K562 (cell line): ENCODE results near the gene IGF2R. TPM values are rescaled to one million over a fixed set of nuclear protein-coding genes. Genes with fewer than 3 reads are reported as not detected.

Experiments
- CBX3 ChIP-seq, 2 experiments: IDR thresholded peaks; 1 replicate in 1 of 2; 2 replicates in 1 of 2; pipeline ENCODE4 v1.6.1; 2012; ENCODE audit warnings: inconsistent platforms in 2 of 2, low read length in 2 of 2, borderline replicate concordance in 1 of 2, control low read depth in 1 of 2
- HDAC1 ChIP-seq, 2 experiments: fragments of 450-650 bp; IDR thresholded peaks; 2 replicates each; pipeline ENCODE4 v1.6.1; 2016 to 2017; ENCODE audit warnings: inconsistent platforms in 1 of 2, mild to moderate bottlenecking in 1 of 2, moderate library complexity in 1 of 2
- TEAD1 ChIP-seq, 2 experiments: fragments of 450-650 bp in 1 of 2; sonication (generic) in 1 of 2; formaldehyde crosslinking; IDR thresholded peaks; 2 replicates each; pipeline versions ENCODE4 v1.4.0 to v1.8.0; 2020 to 2022; ENCODE audit warnings: mild to moderate bottlenecking in 2 of 2, missing genetic modification reagents in 1 of 2
- TEAD2 ChIP-seq: fragments of 450-650 bp; IDR thresholded peaks from 2 replicates; pipeline ENCODE4 v1.6.1; 2016; ENCODE audit warnings: missing genetic modification characterization, control low read depth, missing compliant biosample characterization
- ZNF212 ChIP-seq: fragments of 450-650 bp; formaldehyde crosslinking; IDR thresholded peaks from 2 replicates; pipeline ENCODE4 v1.4.0; 2020; ENCODE audit warnings: mild to moderate bottlenecking
- ZNF785 ChIP-seq: fragments of 250-450 bp; sonication (Bioruptor Pico); IDR thresholded peaks from 2 replicates; pipeline ENCODE4 v1.4.0; 2020; ENCODE audit warnings: mild to moderate bottlenecking
- polyA plus RNA-seq, 8 experiments: library from polyadenylated mRNA; depleted of rRNA in 4 of 8; stranded (reverse) in 5 of 8; unstranded in 3 of 8; fragments of >200 nt; fragmentation: Nextera tagmentation in 2 of 8; fragmentation: Illumina TruSeq in 1 of 8; extraction: Ambion mirVana in 2 of 8; extraction: Trizol in 1 of 8; gene quantifications; 2 replicates each; pipeline versions ENCODE4 v1.2.1 to v1.2.3, GENCODE V29; 2011 to 2014; ENCODE audit warnings: inconsistent platforms in 1 of 8, missing spikeins in 1 of 8
- total RNA-seq, 7 experiments: library from RNA; depleted of rRNA in 6 of 7; stranded (reverse); fragments of >200 nt in 6 of 7; fragmentation: Illumina TruSeq in 2 of 7; extraction: Trizol in 2 of 7; gene quantifications; 2 replicates each; pipeline versions ENCODE4 v1.2.1 to v1.2.3, GENCODE V29; 2011 to 2021; ENCODE audit warnings: low replicate concordance in 1 of 7
- TF ChIP-seq, protein P1 (sequence below): fragments of 450-650 bp; formaldehyde crosslinking; IDR thresholded peaks from 2 replicates; pipeline ENCODE4 v1.4.0; 2022; ENCODE audit warnings: mild to moderate bottlenecking, moderate library complexity
- TF ChIP-seq, protein P2 (sequence below): fragments of 250-450 bp; sonication (Bioruptor Pico); IDR thresholded peaks from 2 replicates; pipeline ENCODE4 v1.5.0; 2020; ENCODE audit warnings: mild to moderate bottlenecking, borderline replicate concordance
- TF ChIP-seq, protein P3 (sequence below): fragments of 200-800 bp; sonication (Bioruptor generic); IDR thresholded peaks from 2 replicates; pipeline ENCODE4 v1.6.1; 2016; ENCODE audit warnings: missing genetic modification characterization, missing compliant biosample characterization
- TF ChIP-seq, protein P4 (sequence below): sonication (generic); formaldehyde crosslinking; IDR thresholded peaks from 2 replicates; pipeline ENCODE4 v1.9.0; 2022; ENCODE audit warnings: mild to moderate bottlenecking, missing genetic modification reagents
- TF ChIP-seq, protein P5 (sequence below): sonication (generic); formaldehyde crosslinking; IDR thresholded peaks from 2 replicates; pipeline ENCODE4 v1.8.0; 2023; ENCODE audit warnings: mild to moderate bottlenecking, missing genetic modification reagents
- TF ChIP-seq, protein P6 (sequence below): sonication (generic); formaldehyde crosslinking; IDR thresholded peaks from 2 replicates; pipeline ENCODE4 v1.8.0; 2022; ENCODE audit warnings: mild to moderate bottlenecking, missing genetic modification reagents, borderline replicate concordance

IGF2R gene
- total and polyA plus RNA-seq, 9 of the 15 experiments (the other 6 are each of a cell fraction or from before 2014, with no cell fraction given): 3.5 to 92.3 (median 34.5) TPM

DNA sequence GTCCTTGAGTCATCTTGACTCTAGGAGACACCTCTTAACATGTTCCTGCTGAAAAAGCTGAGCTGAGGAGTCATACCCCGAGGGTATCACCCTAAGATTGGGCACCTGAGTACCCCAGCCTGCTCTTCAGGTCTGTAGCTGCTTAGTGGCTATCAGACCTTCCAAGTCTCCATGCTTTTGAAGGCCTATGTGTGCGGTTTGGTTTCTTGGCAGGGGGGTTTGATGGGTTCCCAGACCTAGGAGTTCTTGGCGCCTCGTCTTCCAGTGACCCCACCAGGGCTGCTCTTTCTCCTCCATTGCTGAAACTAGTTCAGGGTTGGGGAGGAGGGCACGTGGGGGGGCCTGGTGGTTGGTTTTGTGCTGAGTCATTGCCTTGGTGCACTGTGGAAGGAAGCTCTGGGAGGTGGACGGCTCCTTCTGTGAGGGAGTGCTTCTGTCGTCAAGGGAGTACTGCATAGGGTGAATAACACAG, 20.1 kb downstream of the IGF2R start (continued):
- 0 out of 2 replicates have a peak, but pooled peaks have one; percentile 15 for TF ChIP-seq TEAD2 (tag)
- TF ChIP-seq HDAC1 (IDR thresholded peaks at IDR 0.05): peak in 1 of 2 experiments; percentile 64; a peak in 1 of 4 replicates
- TF ChIP-seq ZNF785: no peak
- TF ChIP-seq, protein P1, sequence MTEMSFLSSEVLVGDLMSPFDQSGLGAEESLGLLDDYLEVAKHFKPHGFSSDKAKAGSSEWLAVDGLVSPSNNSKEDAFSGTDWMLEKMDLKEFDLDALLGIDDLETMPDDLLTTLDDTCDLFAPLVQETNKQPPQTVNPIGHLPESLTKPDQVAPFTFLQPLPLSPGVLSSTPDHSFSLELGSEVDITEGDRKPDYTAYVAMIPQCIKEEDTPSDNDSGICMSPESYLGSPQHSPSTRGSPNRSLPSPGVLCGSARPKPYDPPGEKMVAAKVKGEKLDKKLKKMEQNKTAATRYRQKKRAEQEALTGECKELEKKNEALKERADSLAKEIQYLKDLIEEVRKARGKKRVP: 0 out of 2 replicates have a peak, but pooled peaks have one; percentile 8
- TF ChIP-seq, protein P2, sequence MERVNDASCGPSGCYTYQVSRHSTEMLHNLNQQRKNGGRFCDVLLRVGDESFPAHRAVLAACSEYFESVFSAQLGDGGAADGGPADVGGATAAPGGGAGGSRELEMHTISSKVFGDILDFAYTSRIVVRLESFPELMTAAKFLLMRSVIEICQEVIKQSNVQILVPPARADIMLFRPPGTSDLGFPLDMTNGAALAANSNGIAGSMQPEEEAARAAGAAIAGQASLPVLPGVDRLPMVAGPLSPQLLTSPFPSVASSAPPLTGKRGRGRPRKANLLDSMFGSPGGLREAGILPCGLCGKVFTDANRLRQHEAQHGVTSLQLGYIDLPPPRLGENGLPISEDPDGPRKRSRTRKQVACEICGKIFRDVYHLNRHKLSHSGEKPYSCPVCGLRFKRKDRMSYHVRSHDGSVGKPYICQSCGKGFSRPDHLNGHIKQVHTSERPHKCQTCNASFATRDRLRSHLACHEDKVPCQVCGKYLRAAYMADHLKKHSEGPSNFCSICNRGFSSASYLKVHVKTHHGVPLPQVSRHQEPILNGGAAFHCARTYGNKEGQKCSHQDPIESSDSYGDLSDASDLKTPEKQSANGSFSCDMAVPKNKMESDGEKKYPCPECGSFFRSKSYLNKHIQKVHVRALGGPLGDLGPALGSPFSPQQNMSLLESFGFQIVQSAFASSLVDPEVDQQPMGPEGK (CRISPR knock-in tag): peak; percentile 18; the same call in 1 of the 2 replicates
- no peak for TF ChIP-seq ZNF212
- TF ChIP-seq, protein P3, sequence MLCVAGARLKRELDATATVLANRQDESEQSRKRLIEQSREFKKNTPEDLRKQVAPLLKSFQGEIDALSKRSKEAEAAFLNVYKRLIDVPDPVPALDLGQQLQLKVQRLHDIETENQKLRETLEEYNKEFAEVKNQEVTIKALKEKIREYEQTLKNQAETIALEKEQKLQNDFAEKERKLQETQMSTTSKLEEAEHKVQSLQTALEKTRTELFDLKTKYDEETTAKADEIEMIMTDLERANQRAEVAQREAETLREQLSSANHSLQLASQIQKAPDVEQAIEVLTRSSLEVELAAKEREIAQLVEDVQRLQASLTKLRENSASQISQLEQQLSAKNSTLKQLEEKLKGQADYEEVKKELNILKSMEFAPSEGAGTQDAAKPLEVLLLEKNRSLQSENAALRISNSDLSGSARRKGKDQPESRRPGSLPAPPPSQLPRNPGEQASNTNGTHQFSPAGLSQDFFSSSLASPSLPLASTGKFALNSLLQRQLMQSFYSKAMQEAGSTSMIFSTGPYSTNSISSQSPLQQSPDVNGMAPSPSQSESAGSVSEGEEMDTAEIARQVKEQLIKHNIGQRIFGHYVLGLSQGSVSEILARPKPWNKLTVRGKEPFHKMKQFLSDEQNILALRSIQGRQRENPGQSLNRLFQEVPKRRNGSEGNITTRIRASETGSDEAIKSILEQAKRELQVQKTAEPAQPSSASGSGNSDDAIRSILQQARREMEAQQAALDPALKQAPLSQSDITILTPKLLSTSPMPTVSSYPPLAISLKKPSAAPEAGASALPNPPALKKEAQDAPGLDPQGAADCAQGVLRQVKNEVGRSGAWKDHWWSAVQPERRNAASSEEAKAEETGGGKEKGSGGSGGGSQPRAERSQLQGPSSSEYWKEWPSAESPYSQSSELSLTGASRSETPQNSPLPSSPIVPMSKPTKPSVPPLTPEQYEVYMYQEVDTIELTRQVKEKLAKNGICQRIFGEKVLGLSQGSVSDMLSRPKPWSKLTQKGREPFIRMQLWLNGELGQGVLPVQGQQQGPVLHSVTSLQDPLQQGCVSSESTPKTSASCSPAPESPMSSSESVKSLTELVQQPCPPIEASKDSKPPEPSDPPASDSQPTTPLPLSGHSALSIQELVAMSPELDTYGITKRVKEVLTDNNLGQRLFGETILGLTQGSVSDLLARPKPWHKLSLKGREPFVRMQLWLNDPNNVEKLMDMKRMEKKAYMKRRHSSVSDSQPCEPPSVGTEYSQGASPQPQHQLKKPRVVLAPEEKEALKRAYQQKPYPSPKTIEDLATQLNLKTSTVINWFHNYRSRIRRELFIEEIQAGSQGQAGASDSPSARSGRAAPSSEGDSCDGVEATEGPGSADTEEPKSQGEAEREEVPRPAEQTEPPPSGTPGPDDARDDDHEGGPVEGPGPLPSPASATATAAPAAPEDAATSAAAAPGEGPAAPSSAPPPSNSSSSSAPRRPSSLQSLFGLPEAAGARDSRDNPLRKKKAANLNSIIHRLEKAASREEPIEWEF (CRISPR knock-in tag): no peak
- TF ChIP-seq, protein P4, sequence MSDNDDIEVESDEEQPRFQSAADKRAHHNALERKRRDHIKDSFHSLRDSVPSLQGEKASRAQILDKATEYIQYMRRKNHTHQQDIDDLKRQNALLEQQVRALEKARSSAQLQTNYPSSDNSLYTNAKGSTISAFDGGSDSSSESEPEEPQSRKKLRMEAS: peak; percentile 76
- TF ChIP-seq, protein P5, sequence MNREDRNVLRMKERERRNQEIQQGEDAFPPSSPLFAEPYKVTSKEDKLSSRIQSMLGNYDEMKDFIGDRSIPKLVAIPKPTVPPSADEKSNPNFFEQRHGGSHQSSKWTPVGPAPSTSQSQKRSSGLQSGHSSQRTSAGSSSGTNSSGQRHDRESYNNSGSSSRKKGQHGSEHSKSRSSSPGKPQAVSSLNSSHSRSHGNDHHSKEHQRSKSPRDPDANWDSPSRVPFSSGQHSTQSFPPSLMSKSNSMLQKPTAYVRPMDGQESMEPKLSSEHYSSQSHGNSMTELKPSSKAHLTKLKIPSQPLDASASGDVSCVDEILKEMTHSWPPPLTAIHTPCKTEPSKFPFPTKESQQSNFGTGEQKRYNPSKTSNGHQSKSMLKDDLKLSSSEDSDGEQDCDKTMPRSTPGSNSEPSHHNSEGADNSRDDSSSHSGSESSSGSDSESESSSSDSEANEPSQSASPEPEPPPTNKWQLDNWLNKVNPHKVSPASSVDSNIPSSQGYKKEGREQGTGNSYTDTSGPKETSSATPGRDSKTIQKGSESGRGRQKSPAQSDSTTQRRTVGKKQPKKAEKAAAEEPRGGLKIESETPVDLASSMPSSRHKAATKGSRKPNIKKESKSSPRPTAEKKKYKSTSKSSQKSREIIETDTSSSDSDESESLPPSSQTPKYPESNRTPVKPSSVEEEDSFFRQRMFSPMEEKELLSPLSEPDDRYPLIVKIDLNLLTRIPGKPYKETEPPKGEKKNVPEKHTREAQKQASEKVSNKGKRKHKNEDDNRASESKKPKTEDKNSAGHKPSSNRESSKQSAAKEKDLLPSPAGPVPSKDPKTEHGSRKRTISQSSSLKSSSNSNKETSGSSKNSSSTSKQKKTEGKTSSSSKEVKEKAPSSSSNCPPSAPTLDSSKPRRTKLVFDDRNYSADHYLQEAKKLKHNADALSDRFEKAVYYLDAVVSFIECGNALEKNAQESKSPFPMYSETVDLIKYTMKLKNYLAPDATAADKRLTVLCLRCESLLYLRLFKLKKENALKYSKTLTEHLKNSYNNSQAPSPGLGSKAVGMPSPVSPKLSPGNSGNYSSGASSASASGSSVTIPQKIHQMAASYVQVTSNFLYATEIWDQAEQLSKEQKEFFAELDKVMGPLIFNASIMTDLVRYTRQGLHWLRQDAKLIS (CRISPR knock-in tag): no peak
- peak in 1 of 2 experiments; percentile 53; a peak in 1 of 3 replicates for TF ChIP-seq CBX3 (IDR thresholded peaks at IDR 0.05; ENCODE audit: borderline replicate concordance in 1 of 2, low read length in 2 of 2)
- TF ChIP-seq, protein P6, sequence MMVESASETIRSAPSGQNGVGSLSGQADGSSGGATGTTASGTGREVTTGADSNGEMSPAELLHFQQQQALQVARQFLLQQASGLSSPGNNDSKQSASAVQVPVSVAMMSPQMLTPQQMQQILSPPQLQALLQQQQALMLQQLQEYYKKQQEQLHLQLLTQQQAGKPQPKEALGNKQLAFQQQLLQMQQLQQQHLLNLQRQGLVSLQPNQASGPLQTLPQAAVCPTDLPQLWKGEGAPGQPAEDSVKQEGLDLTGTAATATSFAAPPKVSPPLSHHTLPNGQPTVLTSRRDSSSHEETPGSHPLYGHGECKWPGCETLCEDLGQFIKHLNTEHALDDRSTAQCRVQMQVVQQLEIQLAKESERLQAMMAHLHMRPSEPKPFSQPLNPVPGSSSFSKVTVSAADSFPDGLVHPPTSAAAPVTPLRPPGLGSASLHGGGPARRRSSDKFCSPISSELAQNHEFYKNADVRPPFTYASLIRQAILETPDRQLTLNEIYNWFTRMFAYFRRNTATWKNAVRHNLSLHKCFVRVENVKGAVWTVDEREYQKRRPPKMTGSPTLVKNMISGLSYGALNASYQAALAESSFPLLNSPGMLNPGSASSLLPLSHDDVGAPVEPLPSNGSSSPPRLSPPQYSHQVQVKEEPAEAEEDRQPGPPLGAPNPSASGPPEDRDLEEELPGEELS (CRISPR knock-in tag): no peak
- TF ChIP-seq TEAD1 (CRISPR knock-in tag; IDR thresholded peaks at IDR 0.05): no peak
